HFFc6 (cell line): ENCODE results near the gene UVRAG. TPM values are rescaled to one million over a fixed set of nuclear protein-coding genes. Genes with fewer than 3 reads are reported as not detected.

Experiments used
- DNase-seq: peaks from one replicate; pipeline ENCODE4 v3.0.0-alpha.2; 2018
- H3K27ac Mint-ChIP-seq: 2 replicates; pipeline ENCODE4 v1.8.0; 2020; ENCODE audit warnings: mild to moderate bottlenecking, mixed read lengths
- H3K27me3 Mint-ChIP-seq: 2 replicates; pipeline ENCODE4 v1.8.0; 2021; ENCODE audit warnings: mild to moderate bottlenecking, moderate library complexity, mixed read lengths; ENCODE audit not compliant: insufficient read depth
- H3K36me3 Mint-ChIP-seq: 2 replicates; pipeline ENCODE4 v1.8.0; 2021; ENCODE audit warnings: low read depth, mixed read lengths
- H3K4me1 Mint-ChIP-seq: 2 replicates; pipeline ENCODE4 v1.8.0; 2020; ENCODE audit warnings: low read depth, mixed read lengths
- H3K4me3 Mint-ChIP-seq: 2 replicates; pipeline ENCODE4 v1.8.0; 2020; ENCODE audit warnings: mild to moderate bottlenecking, moderate library complexity, mixed read lengths
- H3K9me3 Mint-ChIP-seq: 2 replicates; pipeline ENCODE4 v1.8.0; 2020; ENCODE audit warnings: mild to moderate bottlenecking, mixed read lengths
- total RNA-seq, 6 experiments: library from RNA; stranded (reverse); fragmentation: NEBNext Ultra II Directional; extraction: Animal tissue kit (Norgen Biotek cat#: 25700); gene quantifications; 2 replicates in 1 of 6; 3 replicates in 5 of 6; pipeline ENCODE4 v1.2.3, GENCODE V29; 2021
- TF ChIP-seq, protein P1 (sequence below): fragments of 200-600 bp; sonication (generic); IDR thresholded peaks from 2 replicates; pipeline ENCODE4 v1.5.0; 2021; ENCODE audit warnings: antibody characterized with exemption, mild to moderate bottlenecking

Gene UVRAG
- total RNA-seq, 6 experiments from 2014 or later: 9.4 to 12.9 (median 10.7) TPM

DNA sequence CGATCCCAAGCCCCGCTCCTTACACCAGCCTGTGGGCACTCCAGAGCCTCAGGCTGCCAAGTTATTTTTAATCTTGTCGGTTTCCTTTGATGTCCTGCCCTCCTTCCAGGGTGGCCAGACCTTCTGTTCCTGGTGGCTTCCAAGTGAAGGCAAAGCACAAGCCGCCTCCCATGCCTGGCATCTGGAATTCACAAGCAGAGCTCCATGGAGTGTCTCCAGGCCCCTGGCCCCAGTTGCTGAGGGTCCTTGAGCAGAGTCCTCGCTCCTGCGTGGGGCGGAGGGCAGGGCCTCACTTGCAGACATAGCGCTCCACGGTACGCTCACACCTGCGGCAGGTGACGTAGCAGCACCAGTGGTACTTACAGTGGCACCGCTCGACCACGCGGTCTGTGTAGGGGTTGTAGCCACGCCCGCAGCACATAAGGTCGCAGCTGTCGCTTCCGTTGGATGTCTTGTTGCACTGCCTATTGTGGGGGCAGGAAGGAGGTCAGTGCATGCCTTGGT is 371.8 kb downstream of the UVRAG start:
- Mint-ChIP-seq H3K4me1 (peaks cover 28% of the 10 kb centered on the region), H3K4me3 (no peak overlapping the region), H3K27me3 (peaks cover 35% of the 10 kb centered on the region), H3K9me3 (no peaks in the 10 kb centered on the region), H3K27ac (no peak overlapping the region), H3K36me3 (no peaks in the 10 kb centered on the region)
- DNase-seq: no peak
- TF ChIP-seq, protein P1, sequence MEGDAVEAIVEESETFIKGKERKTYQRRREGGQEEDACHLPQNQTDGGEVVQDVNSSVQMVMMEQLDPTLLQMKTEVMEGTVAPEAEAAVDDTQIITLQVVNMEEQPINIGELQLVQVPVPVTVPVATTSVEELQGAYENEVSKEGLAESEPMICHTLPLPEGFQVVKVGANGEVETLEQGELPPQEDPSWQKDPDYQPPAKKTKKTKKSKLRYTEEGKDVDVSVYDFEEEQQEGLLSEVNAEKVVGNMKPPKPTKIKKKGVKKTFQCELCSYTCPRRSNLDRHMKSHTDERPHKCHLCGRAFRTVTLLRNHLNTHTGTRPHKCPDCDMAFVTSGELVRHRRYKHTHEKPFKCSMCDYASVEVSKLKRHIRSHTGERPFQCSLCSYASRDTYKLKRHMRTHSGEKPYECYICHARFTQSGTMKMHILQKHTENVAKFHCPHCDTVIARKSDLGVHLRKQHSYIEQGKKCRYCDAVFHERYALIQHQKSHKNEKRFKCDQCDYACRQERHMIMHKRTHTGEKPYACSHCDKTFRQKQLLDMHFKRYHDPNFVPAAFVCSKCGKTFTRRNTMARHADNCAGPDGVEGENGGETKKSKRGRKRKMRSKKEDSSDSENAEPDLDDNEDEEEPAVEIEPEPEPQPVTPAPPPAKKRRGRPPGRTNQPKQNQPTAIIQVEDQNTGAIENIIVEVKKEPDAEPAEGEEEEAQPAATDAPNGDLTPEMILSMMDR: no peak

DNA sequence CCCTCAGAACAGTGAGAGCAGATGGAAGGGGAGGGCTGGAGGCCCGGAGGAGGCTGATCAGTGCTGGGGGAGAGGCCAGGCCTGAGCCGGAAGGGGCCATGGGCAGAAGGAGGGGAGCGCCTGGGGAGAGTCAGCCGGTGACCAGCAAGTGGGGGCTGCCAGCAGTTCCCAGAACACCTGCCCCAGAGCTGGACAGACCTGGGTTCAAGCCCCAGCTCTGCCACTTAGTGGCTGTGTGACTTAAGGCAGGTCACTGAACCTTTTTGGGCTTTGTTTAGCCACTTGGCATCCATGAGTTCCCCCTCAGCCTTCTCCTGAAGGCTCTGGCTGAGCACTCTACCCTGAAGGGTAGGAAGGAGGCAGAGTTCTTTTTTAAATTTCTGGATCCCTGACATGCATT is 373.9 kb downstream of the UVRAG start:
- H3K4me3 Mint-ChIP-seq: no peak overlapping the region
- peaks cover 28% of the 10 kb centered on the region for H3K4me1 Mint-ChIP-seq
- H3K9me3 Mint-ChIP-seq: no peaks in the 10 kb centered on the region
- H3K36me3 Mint-ChIP-seq: no peaks in the 10 kb centered on the region
- H3K27ac Mint-ChIP-seq: no peak overlapping the region
- H3K27me3 Mint-ChIP-seq: peaks cover 30% of the 10 kb centered on the region
- TF ChIP-seq, protein P1: no peak
- DNase-seq: no peak

DNA sequence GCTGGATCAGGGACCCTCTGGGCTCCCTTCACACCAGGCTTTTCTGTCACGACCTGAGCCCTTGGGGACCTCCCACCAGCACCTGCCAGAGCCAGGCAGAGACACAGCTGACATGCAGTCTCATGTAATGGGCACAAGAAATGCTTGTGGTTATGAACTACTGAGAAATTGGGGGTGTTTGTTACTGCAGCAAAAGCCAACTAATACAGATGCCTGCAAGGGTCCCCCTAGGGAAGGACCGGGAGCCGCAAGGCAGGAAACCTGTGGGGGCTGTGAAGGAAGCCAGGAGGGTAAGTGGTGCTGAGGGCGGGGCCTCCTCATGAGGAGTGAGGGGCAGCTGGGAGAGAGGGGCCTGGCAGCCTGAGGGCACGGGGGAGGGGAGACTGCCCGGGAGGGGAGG is 374.7 kb downstream of the UVRAG start:
- H3K36me3 Mint-ChIP-seq: no peaks in the 10 kb centered on the region
- H3K27ac Mint-ChIP-seq: no peak overlapping the region
- H3K4me1 Mint-ChIP-seq: peaks cover 21% of the 10 kb centered on the region
- H3K9me3 Mint-ChIP-seq: no peaks in the 10 kb centered on the region
- peaks cover 27% of the 10 kb centered on the region for H3K27me3 Mint-ChIP-seq
- no peak overlapping the region for H3K4me3 Mint-ChIP-seq
- DNase-seq: no peak
- TF ChIP-seq, protein P1: no peak

DNA sequence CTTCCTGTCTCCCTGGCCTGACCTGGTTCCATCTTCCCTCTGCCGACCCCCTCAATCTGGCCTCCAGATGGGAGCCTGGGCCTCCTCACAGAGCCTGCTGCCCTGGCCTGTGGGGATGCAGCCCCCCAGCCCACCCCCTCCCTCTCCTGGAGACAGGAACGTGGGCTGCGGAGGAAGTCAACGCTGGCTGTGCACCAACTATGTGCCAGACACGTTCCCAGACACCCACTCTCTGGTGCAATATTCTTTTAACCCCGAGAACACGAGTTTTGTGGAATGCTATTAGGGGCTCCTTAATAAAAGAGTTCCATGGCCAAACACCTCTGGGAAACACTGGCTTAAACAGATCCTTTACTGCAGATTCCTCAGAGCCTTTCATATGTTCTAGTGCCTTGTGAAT is 375.4 kb downstream of the UVRAG start:
- Mint-ChIP-seq H3K36me3 (no peaks in the 10 kb centered on the region), H3K9me3 (no peaks in the 10 kb centered on the region), H3K27me3 (peaks cover 31% of the 10 kb centered on the region), H3K4me3 (no peak overlapping the region), H3K4me1 (peaks cover 14% of the 10 kb centered on the region), H3K27ac (no peak overlapping the region)
- TF ChIP-seq, protein P1: no peak
- no peak for DNase-seq

Other genes starting within 250 kb of the UVRAG start
- 1 to 10 TPM in 3 of 6 experiments, under 1 TPM in 3; 0.53 to 4.3 (median 0.96) TPM for gene MAP6, start 146.2 kb upstream of the UVRAG start, total RNA-seq
- gene MOGAT2, start 97.4 kb upstream of the UVRAG start, total RNA-seq: not detected
- under 1 TPM; 0.23 to 0.55 (median 0.36) TPM for gene DGAT2, start 46.4 kb upstream of the UVRAG start, total RNA-seq